RKO (cell line): ENCODE results near the gene KCNK17.
"Not testable (repeated sequence)": the region's sequence is repeated elsewhere in the genome, so short reads cannot be mapped to it uniquely, and the experiment has no call there.

Source experiments
- DNase-seq: peaks from one replicate; pipeline ENCODE4 v3.0.0-alpha.2; 2016; ENCODE audit warnings: low spot score

Gene KCNK17

GRCh38 chr6:39302011-39302410 lies 12.2 kb downstream of the KCNK17 start:
- no peak for DNase-seq

GRCh38 chr6:39301606-39302005 lies 12.6 kb downstream of the KCNK17 start:
- peak; percentile 9 for DNase-seq

GRCh38 chr6:39300739-39301138 lies 13.5 kb downstream of the KCNK17 start:
- no peak for DNase-seq

DNA sequence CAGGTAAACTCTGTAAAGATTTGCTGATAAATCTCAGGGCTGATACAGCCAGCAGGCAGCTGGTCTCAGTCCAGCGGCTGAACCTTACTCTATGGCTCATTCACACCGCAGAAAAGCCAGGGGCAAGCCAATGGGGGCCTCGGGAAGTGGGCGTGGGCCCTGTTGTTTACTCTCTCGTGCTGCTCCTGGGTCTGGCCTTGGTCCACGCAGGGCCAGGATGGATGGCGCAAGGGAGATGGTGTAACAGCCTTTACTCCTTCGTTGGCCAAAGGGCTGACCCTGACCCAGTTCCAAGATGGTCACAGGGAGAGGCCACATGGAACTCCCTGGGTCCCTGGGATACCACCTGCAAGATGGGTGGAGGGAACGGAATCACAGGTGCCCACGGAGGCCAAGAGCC lies 16.2 kb downstream of the KCNK17 start:
- DNase-seq: no peak

DNA sequence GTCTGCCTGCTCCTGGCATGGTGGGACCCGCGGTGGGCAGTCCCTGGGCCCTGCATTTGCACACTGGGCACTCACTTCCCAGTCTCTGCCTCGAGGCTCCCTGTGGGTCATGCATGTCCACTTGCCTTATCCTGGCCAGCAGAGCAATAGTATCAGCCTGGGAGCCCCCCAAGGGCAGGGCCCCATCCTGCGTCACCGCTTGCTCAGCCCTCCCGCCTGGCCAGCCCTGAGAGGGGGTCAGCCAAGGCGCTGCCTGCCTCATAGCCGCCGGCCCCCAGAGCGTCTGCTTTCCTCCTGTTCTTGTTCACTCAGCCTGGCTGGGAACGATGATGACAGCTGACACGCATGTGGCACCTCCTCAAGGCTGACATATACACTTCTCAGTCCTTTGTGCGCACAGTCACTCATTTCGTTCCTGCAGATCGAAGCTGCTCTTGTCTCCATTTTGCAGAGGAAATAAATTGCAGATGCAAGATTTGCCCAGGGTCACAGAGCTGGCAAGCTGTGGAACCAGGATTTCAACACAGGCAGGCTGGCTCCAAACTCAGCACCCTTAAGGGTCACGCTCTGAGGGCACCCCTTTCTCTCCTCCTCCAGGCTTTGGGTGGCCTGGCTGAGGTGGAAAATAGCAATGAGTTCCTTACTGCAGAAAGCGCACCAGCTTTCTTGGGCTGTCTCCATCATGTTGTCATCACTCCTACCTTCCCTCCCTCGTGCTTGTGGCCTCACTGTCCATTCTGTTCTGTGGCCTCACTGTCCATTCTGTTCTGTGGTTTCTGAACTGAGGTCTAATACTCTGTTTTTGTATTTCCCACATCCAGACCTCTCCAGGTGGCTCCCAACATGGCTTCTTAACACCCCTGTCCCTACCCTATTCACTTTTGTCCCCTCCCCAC lies 17.2 kb downstream of the KCNK17 start:
- no peak for DNase-seq

GRCh38 chr6:39295611-39296011 lies 18.6 kb downstream of the KCNK17 start:
- DNase-seq: no peak

GRCh38 chr6:39294899-39295298 lies 19.3 kb downstream of the KCNK17 start:
- DNase-seq: no peak

GRCh38 chr6:39294133-39294532 lies 20.1 kb downstream of the KCNK17 start:
- DNase-seq: peak; percentile 9

DNA sequence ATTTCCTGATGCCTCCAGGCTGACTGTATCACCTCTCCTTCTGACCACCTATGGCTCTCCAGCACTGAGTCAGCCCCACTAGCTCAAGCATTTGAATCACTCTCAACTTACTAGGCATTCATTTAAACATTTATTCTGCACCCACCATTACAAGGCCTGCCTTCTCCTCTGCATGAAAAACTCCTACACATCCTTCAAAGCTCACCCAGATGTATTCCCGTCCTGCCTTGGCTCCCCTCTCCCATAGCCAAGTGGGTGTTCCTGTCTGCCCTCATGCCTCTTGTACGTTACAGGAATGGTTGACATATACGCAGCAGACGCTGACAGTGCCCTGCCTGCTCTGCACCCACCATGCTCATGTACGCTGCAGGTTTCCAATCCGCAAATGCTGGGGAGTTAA lies 21.6 kb downstream of the KCNK17 start:
- DNase-seq: no peak

- peak; percentile 52 for DNase-seq
Observed at GRCh38 chr6:39289490-39289889, 24.7 kb downstream of the KCNK17 start.

DNA sequence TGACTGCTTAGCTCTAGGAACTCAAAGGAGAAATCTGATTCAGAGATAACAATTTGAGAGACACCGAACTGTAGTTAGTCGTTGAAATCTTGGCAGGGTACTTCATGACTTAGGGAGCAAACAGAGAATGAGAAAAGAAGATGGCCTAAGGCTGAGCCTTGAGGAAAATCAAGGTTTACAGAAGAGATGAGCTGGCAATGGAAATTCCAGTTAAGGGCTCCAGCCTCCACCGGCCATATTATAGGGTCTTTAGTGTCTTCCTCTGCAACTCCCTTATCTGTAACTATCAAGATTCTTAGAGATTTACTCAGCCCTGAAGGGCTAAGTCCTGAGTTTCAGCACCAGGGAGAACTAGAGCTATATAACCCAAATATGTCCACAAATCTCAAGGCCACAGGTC lies 26.6 kb downstream of the KCNK17 start:
- no peak for DNase-seq

GRCh38 chr6:39286596-39286995 lies 27.6 kb downstream of the KCNK17 start:
- not testable (repeated sequence) for DNase-seq

DNA sequence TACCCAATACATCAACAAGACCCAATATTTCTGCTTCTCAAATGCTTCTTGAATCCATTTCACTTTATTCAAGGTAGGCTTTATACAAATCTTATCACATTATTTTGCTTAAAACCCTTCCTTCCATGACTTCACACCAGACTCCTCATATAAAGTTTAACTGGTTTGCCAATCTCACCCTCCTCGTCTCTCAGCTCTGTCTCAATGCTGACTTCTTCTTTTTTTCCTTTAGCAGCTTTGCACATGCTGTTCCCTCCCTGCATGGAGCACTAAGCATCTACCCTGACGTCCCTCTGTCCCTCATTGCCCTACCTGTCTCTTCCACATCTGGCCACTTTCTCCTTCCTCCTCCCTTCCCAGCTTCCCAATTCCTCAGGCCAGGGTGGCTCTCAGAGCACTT lies 31.4 kb downstream of the KCNK17 start:
- no peak for DNase-seq

DNA sequence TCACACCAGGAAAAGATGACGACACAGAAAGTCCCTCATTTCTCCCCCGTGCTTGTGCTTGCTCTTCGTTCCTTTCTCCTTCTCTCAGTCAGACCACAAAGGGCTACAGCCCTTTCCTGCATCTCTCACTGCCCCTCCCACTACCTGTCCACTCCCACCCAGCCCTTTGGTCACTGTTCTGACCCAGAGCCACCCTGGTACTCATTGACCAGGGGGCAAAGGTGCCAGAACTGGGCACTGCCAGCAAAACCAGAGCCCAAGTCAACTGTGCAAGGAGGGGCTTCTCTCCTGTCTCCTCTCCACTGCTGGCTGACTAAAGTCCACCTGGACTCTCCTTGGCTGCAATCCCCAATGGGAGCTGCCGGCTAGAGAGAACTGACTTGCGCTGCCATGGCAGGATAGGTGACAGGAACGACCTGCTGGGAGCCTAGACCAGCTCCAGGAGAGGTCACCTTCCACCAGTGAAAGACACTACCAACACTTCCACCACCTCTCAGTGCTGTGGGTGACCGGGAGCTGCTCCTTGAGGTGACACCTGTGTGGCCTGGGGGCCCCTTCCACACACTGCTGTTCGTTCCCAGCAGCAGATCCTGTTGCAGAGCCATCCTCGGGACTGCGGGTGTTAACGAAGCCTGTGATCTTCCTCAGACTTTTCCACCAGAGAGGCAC lies 32.8 kb downstream of the KCNK17 start:
- no peak for DNase-seq

- DNase-seq: peak; percentile 76
Observed at GRCh38 chr6:39280247-39280731, 33.9 kb downstream of the KCNK17 start.

DNA sequence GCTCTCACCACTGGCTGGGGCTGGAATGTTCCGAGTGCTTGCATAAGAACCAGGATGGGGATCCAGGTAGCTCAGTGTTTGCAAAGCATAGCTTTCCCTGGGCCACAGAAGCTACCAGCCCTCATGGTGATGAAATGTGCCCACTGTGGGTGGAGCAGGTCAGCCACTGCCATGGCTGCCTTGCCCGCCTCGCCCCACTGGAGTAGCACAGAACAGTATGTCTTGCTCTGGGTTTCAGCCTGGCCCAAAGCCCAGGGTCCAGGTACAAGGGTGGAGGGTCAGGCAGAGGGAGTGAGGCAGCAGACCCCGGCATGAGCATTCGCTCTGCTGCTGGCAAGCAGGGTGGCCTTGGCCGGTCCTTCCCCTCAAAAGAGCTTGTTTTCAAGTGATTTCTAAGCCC lies 34.7 kb downstream of the KCNK17 start:
- no peak for DNase-seq

- no peak for DNase-seq
Observed at GRCh38 chr6:39276379-39276995, 37.7 kb downstream of the KCNK17 start.

GRCh38 chr6:39274903-39275302 lies 39.3 kb downstream of the KCNK17 start:
- no peak for DNase-seq

GRCh38 chr6:39274471-39274870 lies 39.7 kb downstream of the KCNK17 start:
- DNase-seq: no peak

- DNase-seq: no peak
Observed at GRCh38 chr6:39273406-39273821, 40.8 kb downstream of the KCNK17 start.

- DNase-seq: no peak
Observed at GRCh38 chr6:39269961-39270360, 44.3 kb downstream of the KCNK17 start.

DNA sequence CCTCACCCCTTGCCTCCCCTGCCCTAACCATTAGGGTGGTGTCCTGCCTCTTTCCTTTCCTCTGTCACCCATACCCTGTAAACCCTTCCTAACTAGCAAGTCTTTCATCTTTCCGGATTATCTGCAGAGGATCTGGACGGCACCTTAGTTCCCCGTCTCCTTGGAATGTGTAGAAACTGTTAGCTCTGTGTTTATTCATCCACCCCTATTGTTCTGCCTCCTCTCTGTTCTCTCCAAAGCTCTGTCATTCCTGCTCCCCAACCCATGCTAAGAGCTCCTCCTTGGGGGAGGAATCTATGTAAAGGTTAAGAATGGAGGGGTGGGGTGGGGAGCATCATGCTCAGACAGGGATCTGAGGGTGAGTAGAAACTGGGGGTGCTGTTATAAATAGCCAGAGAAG lies 45.5 kb downstream of the KCNK17 start:
- no peak for DNase-seq

DNA sequence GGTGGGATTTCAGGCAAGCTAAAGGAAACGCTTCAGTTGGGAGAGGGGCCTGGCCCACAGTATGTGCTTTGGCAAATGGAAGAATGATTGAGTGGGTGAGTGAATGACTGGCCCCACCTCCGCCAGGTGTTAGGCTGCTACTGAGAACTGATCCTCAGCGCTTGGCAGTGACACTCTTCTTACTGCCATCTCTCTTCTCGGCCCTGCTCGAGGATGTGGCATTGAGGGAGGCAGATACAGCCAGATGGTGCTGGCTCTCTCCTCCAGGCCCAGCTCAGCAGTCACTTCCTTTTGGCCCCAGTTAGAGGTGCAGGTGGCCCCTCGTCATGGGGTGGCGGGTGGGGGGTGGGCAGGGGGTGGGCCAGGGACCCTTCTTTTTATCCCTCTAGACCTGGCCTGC lies 46.0 kb downstream of the KCNK17 start:
- no peak for DNase-seq
